Measurements from ENCODE around the gene GRK1.
A peak's percentile ranks its signal among the peaks of the same experiment; 100 is the strongest.
"Not testable (repeated sequence)": the region's sequence is repeated elsewhere in the genome, so short reads cannot be mapped to it uniquely, and the experiment has no call there.

Gene GRK1

GRCh38 chr13:113724016-113724758 lies 57.2 kb downstream of the GRK1 start:
- no peak for TF ChIP-seq CTCF (IDR thresholded peaks at IDR 0.05; ENCODE audit: low read depth, low read length)
- H3K4me3 ChIP-seq (ENCODE audit: low read depth, low read length), result no peak overlapping the region
- in situ Hi-C loops (cut with HindIII; ENCODE audit: low sequenced_read_pairs), result no loop called here
- no peak for DNase-seq (ENCODE audit: low read depth, low spot score)

GRCh38 chr13:113724780-113725315 lies 57.8 kb downstream of the GRK1 start:
- TF ChIP-seq CTCF (IDR thresholded peaks at IDR 0.05; ENCODE audit: low read depth, low read length), result peak; percentile 88
- in situ Hi-C loops (cut with HindIII; ENCODE audit: low sequenced_read_pairs), result no loop called here
- H3K4me3 ChIP-seq (ENCODE audit: low read depth, low read length), result peak overlapping the region; percentile 30
- DNase-seq (ENCODE audit: low read depth, low spot score), result peak; percentile 70

GRCh38 chr13:113725329-113726105 lies 58.5 kb downstream of the GRK1 start:
- DNase-seq (ENCODE audit: low read depth, low spot score), result not testable (repeated sequence)

GRCh38 chr13:113726106-113726821 lies 59.2 kb downstream of the GRK1 start:
- H3K4me3 ChIP-seq (ENCODE audit: low read depth, low read length); DNase-seq (ENCODE audit: low read depth, low spot score); in situ Hi-C loops (cut with HindIII; ENCODE audit: low sequenced_read_pairs): not testable (repeated sequence)

More at GRCh38 chr13:113725329-113726105, 58.5 kb downstream of the GRK1 start:
- in situ Hi-C loops (cut with HindIII; ENCODE audit: low sequenced_read_pairs); H3K4me3 ChIP-seq (ENCODE audit: low read depth, low read length): not testable (repeated sequence)

- in situ Hi-C loops (cut with HindIII; ENCODE audit: low sequenced_read_pairs), result no loop called here
- no peak overlapping the region for H3K4me3 ChIP-seq (ENCODE audit: low read depth, low read length)
These were observed 60.0 kb downstream of the GRK1 start for GRCh38 chr13:113726961-113727411.

GRCh38 chr13:113728571-113729054 lies 61.6 kb downstream of the GRK1 start:
- TF ChIP-seq CTCF (IDR thresholded peaks at IDR 0.05; ENCODE audit: low read depth, low read length), result no peak
- in situ Hi-C loops (cut with HindIII; ENCODE audit: low sequenced_read_pairs), result no loop called here
- H3K4me3 ChIP-seq (ENCODE audit: low read depth, low read length), result no peak overlapping the region
- DNase-seq (ENCODE audit: low read depth, low spot score), result no peak

More at GRCh38 chr13:113726961-113727411, 60.0 kb downstream of the GRK1 start:
- peak; percentile 50 for DNase-seq (ENCODE audit: low read depth, low spot score)
- peak; percentile 13 for TF ChIP-seq CTCF (IDR thresholded peaks at IDR 0.05; ENCODE audit: low read depth, low read length)

All from astrocyte of the spinal cord (primary cell).